ENCODE results near the gene CHERP.

DNA sequence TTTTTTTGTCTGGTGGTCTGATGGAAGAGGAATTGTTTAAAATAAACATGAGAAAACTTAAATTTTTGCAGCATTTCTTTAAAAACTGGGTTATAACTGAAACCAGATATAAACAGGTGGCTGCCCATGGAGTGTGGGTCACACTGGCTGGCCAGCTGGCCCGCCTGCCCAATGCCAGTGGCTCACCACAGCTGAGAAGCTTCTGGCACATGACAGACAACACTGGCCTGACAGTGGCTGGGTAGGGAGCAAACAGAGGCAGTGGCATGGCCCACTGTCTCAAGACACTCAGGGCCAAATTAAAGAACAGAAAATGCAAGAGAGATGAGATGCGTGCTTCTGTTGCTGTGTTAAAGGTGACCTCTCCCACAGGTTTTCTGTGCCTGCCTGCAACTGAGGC is 33.0 kb upstream of the CHERP start:
- TF ChIP-seq EZH2 (IDR thresholded peaks at IDR 0.05) (no peak), POLR2AphosphoS5 (IDR thresholded peaks at IDR 0.05; ENCODE audit: borderline replicate concordance, low read depth, low read length) (no peak)
